GM12864 (cell line): ENCODE data around the gene RILPL1.
"Not testable (repeated sequence)": the region's sequence is repeated elsewhere in the genome, so short reads cannot be mapped to it uniquely, and the experiment has no call there.

ENCODE experiments used
- DNase-seq: peaks from one replicate; pipeline ENCODE4 v3.0.0-alpha.2; 2011; ENCODE audit warnings: low read depth
- H3K4me3 ChIP-seq: 2 replicates; pipeline ENCODE4 v1.5.1; 2011; ENCODE audit warnings: mild to moderate bottlenecking, low read depth, low read length, control low read depth
- CTCF ChIP-seq: IDR thresholded peaks from 2 replicates; pipeline ENCODE4 v1.5.1; 2011; ENCODE audit warnings: low read depth, mild to moderate bottlenecking, moderate library complexity, low read length, control low read depth, inconsistent platforms; ENCODE audit errors: missing control alignments

RILPL1 gene

GRCh38 chr12:123457980-123458779, 75.3 kb downstream of the RILPL1 start, which contains the start of gene SNRNP35:
SNRNP35 (plus strand) TSS chr12:123458139; CDS start chr12:123465541, 7,402 bp downstream.
- no peak for TF ChIP-seq CTCF
- peak; percentile 73 for DNase-seq
- H3K4me3 ChIP-seq = peak within 1 kb of the TSS; percentile 96

GRCh38 chr12:123453165-123453564, 80.4 kb downstream of the RILPL1 start:
- no peak for TF ChIP-seq CTCF
- no peak overlapping the region for H3K4me3 ChIP-seq
- DNase-seq = no peak

- H3K4me3 ChIP-seq, DNase-seq: not testable (repeated sequence)
These were observed 81.3 kb downstream of the RILPL1 start for GRCh38 chr12:123452276-123452550.

- DNase-seq = no peak
- H3K4me3 ChIP-seq = no peak overlapping the region
These were observed 82.9 kb downstream of the RILPL1 start for GRCh38 chr12:123450636-123451035.

GRCh38 chr12:123449856-123450255, 83.7 kb downstream of the RILPL1 start:
- DNase-seq = no peak
- no peak overlapping the region for H3K4me3 ChIP-seq
- no peak for TF ChIP-seq CTCF

More at GRCh38 chr12:123450636-123451035, 82.9 kb downstream of the RILPL1 start:
- no peak for TF ChIP-seq CTCF

GRCh38 chr12:123449249-123449733, 84.2 kb downstream of the RILPL1 start:
- no peak for TF ChIP-seq CTCF
- DNase-seq = no peak
- no peak overlapping the region for H3K4me3 ChIP-seq

GRCh38 chr12:123446333-123446713, 87.2 kb downstream of the RILPL1 start:
- TF ChIP-seq CTCF = no peak
- DNase-seq = no peak
- no peak overlapping the region for H3K4me3 ChIP-seq
